HepG2 (cell line): ENCODE results near the gene TCF7L2. TPM values are rescaled to one million over a fixed set of nuclear protein-coding genes. Genes with fewer than 3 reads are reported as not detected.

ENCODE experiments used
- ATAC-seq: fragments of 200-7000 bp; cut with Tn5 transposase; 3 replicates; pipeline ENCODE4 v1.9.1; 2020; ENCODE audit warnings: mild to moderate bottlenecking, moderate library complexity
- BruUV-seq: library from RNA; stranded (reverse); fragments of 400-500 nt; replicated peaks from 2 replicates; lab custom pipeline; 2021; lab: Mats Ljungman, UMichigan
- CTCF ChIA-PET: fragments of 300-600 bp; formaldehyde crosslinking; extraction: SDS; loops from one replicate; lab custom pipeline; 2021; ENCODE audit warnings: low total read pairs, inconsistent platforms, low intra/inter-chr PET ratio; lab: Yijun Ruan, JAX
- POLR2A ChIA-PET: fragments of 350-600 bp; sonication (Branson Sonifier 250); formaldehyde crosslinking; loops from one replicate; lab custom pipeline; 2020; ENCODE audit warnings: antibody characterized with exemption, inconsistent platforms; lab: Yijun Ruan, JAX
- DNase-seq: peaks from one replicate; pipeline ENCODE4 v3.0.0-alpha.2; 2015; ENCODE audit warnings: low spot score
- FAIRE-seq: peaks from 3 replicates; lab custom pipeline; 2011; peaks lifted over from hg19 to GRCh38; lab: Jason Lieb, UNC
- H2AFZ ChIP-seq: one replicate; pipeline ENCODE4 v1.6.1; 2011; ENCODE audit warnings: low read length, inconsistent platforms
- H3K27ac ChIP-seq: fragments of 300-600 bp; 3 replicates; pipeline ENCODE4 v1.8.0; 2011; ENCODE audit warnings: mixed run types, mild to moderate bottlenecking, mixed read lengths, low read length, inconsistent platforms; ENCODE audit not compliant: insufficient read depth; ENCODE audit errors: extremely low read length
- H3K27me3 ChIP-seq, 2 experiments: fragments of 200-600 bp in 1 of 2; 2 replicates in 1 of 2; 3 replicates in 1 of 2; pipeline versions ENCODE4 v1.6.0 to v1.8.0; 2011; ENCODE audit warnings: low read length in 2 of 2, mild to moderate bottlenecking in 2 of 2, moderate library complexity in 2 of 2, inconsistent platforms in 1 of 2; ENCODE audit not compliant: insufficient read depth in 2 of 2, control insufficient read depth in 1 of 2
- H3K36me3 ChIP-seq, 2 experiments: fragments of 200-600 bp in 1 of 2; replicated peaks in 1 of 2; 2 replicates in 1 of 2; 3 replicates in 1 of 2; pipeline versions ENCODE4 v1.5.1 to v1.8.0; 2011; ENCODE audit warnings: low read length in 2 of 2, inconsistent platforms in 1 of 2; ENCODE audit not compliant: insufficient read depth in 2 of 2, control insufficient read depth in 1 of 2
- H3K4me1 ChIP-seq: 2 replicates; pipeline ENCODE4 v1.5.1; 2012; ENCODE audit warnings: low read length, inconsistent platforms; ENCODE audit not compliant: insufficient read depth
- H3K4me2 ChIP-seq: 2 replicates; pipeline ENCODE4 v1.6.0; 2011; ENCODE audit warnings: low read depth, low read length, inconsistent platforms
- H3K4me3 ChIP-seq, 3 experiments: fragments of 200-600 bp in 1 of 3; sonication (generic), shearing (Covaris generic) in 1 of 3; replicated peaks in 1 of 3; 2 replicates each; pipeline ENCODE4 v1.5.1; 2011 to 2016; ENCODE audit warnings: low read length in 3 of 3, inconsistent platforms in 2 of 3, low read depth in 2 of 3, mild to moderate bottlenecking in 2 of 3, control low read depth in 1 of 3, mixed read lengths in 1 of 3; ENCODE audit not compliant: insufficient read depth in 1 of 3
- H3K79me2 ChIP-seq: one replicate; pipeline ENCODE4 v1.6.1; 2011; ENCODE audit warnings: low read length, inconsistent platforms; ENCODE audit not compliant: insufficient read depth
- H3K9ac ChIP-seq: 2 replicates; pipeline ENCODE4 v1.6.0; 2011; ENCODE audit warnings: mild to moderate bottlenecking, low read depth, low read length, inconsistent platforms; ENCODE audit not compliant: insufficient read depth
- H3K9me3 ChIP-seq: 2 replicates; pipeline ENCODE4 v1.5.1; 2012; ENCODE audit warnings: mild to moderate bottlenecking, low read length
- H4K20me1 ChIP-seq: 2 replicates; pipeline ENCODE4 v1.6.0; 2011; ENCODE audit warnings: inconsistent platforms, mild to moderate bottlenecking, low read length, moderate library complexity; ENCODE audit not compliant: insufficient read depth
- AGO2 ChIP-seq: fragments of 200-400 bp; formaldehyde crosslinking; optimal IDR thresholded peaks from 2 replicates; pipeline ENCODE3; 2017; ENCODE audit warnings: mild to moderate bottlenecking, low read depth, low read length, moderate library complexity
- ATF1 ChIP-seq: IDR thresholded peaks from 2 replicates; pipeline ENCODE4 v1.6.1; 2016; ENCODE audit warnings: mild to moderate bottlenecking, control low read depth
- HNRNPH1 ChIP-seq: fragments of 200-400 bp; formaldehyde crosslinking; optimal IDR thresholded peaks from 2 replicates; pipeline ENCODE3; 2017; ENCODE audit warnings: mild to moderate bottlenecking, low read depth, low read length
- PHB2 ChIP-seq: fragments of 450-650 bp; IDR thresholded peaks from 2 replicates; pipeline ENCODE4 v1.6.1; 2018; ENCODE audit not compliant: partially characterized antibody
- RBM22 ChIP-seq: fragments of 200-400 bp; formaldehyde crosslinking; optimal IDR thresholded peaks from 2 replicates; pipeline ENCODE3; 2017; ENCODE audit warnings: mild to moderate bottlenecking, low read length, moderate library complexity
- WGBS: methylation state at CpG from one replicate; pipeline ENCODE4 v1.1.6; 2017; ENCODE audit warnings: low lambda C conversion rate; 5-methylcytosine and 5-hydroxymethylcytosine counted together
- in situ Hi-C: cut with HindIII; loops from 2 replicates; pipeline ENCODE4 v1.10.0; 2017; ENCODE audit warnings: low pct_unique_long_range_greater_than_20kb; ENCODE audit not compliant: extremely low pct_ligation_motif_present
- intact Hi-C: fragments of 100-400 bp; cut with micrococcal nuclease; formaldehyde crosslinking; loops from one replicate; pipeline ENCODE4 v1.10.0; 2022; ENCODE audit not compliant: unreplicated experiment
- polyA plus RNA-seq, 8 experiments: library from polyadenylated mRNA; depleted of rRNA in 3 of 8; stranded (reverse) in 7 of 8; unstranded in 1 of 8; fragments of >200 nt; fragmentation: Illumina TruSeq in 4 of 8; extraction: Trizol in 4 of 8; gene quantifications; 2 replicates each; pipeline versions ENCODE4 v1.2.1 to v1.2.3, GENCODE V29; 2011 to 2016; ENCODE audit warnings: low read depth in 4 of 8, missing spikeins in 1 of 8, mixed read lengths in 1 of 8; ENCODE audit not compliant: insufficient read depth in 1 of 8
- total RNA-seq, 5 experiments: library from RNA; depleted of rRNA; stranded (reverse); fragments of >200 nt; fragmentation: Illumina TruSeq; extraction: Trizol; gene quantifications; 2 replicates each; pipeline ENCODE4 v1.2.3, GENCODE V29; 2016; ENCODE audit warnings: low read depth in 1 of 5
- TF ChIP-seq, protein P1 (sequence below): sonication (generic); formaldehyde crosslinking; IDR thresholded peaks from 2 replicates; pipeline ENCODE4 v1.4.0; 2020; ENCODE audit warnings: missing genetic modification reagents
- TF ChIP-seq, protein P2 (sequence below): sonication (generic); formaldehyde crosslinking; IDR thresholded peaks from 2 replicates; pipeline ENCODE4 v1.4.0; 2020; ENCODE audit warnings: missing genetic modification reagents
- TF ChIP-seq, protein P3 (sequence below): sonication (generic); formaldehyde crosslinking; IDR thresholded peaks from 2 replicates; pipeline ENCODE4 v1.8.1; 2023; ENCODE audit warnings: mild to moderate bottlenecking, missing genetic modification reagents

TCF7L2 gene
- total and polyA plus RNA-seq, 2 of the 13 experiments (the other 11 are each of a cell fraction or from before 2014, with no cell fraction given): 3.9 to 13.7 TPM

DNA sequence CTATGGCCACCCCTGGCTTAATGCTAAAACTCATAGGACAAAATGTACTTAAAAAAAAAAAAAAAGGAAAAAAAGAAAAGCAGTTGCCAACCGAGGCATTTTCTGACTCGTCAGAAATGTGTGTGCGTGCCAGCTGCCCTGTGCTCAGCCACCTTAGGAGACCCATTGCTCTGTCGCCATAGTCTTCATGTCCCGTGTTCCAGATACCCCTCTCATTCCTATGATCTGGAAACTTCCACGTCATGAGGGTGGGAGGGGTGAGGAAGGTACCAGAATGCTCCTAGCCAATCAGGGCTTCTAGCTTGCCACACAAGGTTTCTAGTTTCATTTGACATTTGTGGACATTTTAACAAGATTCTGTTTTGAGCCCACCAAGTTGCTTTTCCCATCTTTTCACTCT lies 212.9 kb downstream of the TCF7L2 start:
- Histone ChIP-seq H4K20me1 (peaks cover 3% of the 10 kb centered on the region; the same call in 1 of the 2 replicates), H3K36me3 (peaks cover 26 to 75% of the 10 kb centered on the region in 2 experiments), H3K4me2 (no peak overlapping the region), H3K79me2 (no peaks in the 10 kb centered on the region), H3K9ac (no peak overlapping the region), H2AFZ (no peak overlapping the region), H3K27ac (no peak overlapping the region), H3K4me1 (no peaks in the 10 kb centered on the region), H3K9me3 (no peaks in the 10 kb centered on the region), H3K4me3 (no peak overlapping the region)
- intact Hi-C loops: no loop called here
- ATAC-seq (no peak), FAIRE-seq (no peak), DNase-seq (no peak)
- POLR2A ChIA-PET: no interaction called here
- no TSS peak for BruUV-seq
- WGBS: 95% methylated on average over 6 of the region's 6 CpGs
- CTCF ChIA-PET: no interaction called here
- TF ChIP-seq PHB2 (no peak), RBM22 (peak; percentile 66)
- TF ChIP-seq, all 625 proteins: peak for 1
- H3K27me3 ChIP-seq: no peaks in the 10 kb centered on the region
- in situ Hi-C loops: no loop called here

DNA sequence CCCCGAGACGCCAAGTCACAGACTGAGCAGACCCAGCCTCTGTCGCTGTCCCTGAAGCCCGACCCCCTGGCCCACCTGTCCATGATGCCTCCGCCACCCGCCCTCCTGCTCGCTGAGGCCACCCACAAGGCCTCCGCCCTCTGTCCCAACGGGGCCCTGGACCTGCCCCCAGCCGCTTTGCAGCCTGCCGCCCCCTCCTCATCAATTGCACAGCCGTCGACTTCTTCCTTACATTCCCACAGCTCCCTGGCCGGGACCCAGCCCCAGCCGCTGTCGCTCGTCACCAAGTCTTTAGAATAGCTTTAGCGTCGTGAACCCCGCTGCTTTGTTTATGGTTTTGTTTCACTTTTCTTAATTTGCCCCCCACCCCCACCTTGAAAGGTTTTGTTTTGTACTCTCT lies 215.6 kb downstream of the TCF7L2 start:
- Histone ChIP-seq H3K4me3 (no peak overlapping the region), H3K9me3 (no peaks in the 10 kb centered on the region), H3K27ac (no peak overlapping the region), H3K36me3 (peaks cover 22 to 58% of the 10 kb centered on the region in 2 experiments), H3K79me2 (no peaks in the 10 kb centered on the region), H3K4me2 (no peak overlapping the region), H4K20me1 (peaks cover 3% of the 10 kb centered on the region; the same call in 1 of the 2 replicates)
- intact Hi-C loops: no loop called here
- WGBS: 97% methylated on average over 20 of the region's 20 CpGs
- CTCF ChIA-PET: no interaction called here
- BruUV-seq: no TSS peak
- DNase-seq (no peak), FAIRE-seq (no peak)
- TF ChIP-seq HNRNPH1 (no peak), ATF1 (no peak), AGO2 (peak; percentile 61)
- TF ChIP-seq, protein P1, sequence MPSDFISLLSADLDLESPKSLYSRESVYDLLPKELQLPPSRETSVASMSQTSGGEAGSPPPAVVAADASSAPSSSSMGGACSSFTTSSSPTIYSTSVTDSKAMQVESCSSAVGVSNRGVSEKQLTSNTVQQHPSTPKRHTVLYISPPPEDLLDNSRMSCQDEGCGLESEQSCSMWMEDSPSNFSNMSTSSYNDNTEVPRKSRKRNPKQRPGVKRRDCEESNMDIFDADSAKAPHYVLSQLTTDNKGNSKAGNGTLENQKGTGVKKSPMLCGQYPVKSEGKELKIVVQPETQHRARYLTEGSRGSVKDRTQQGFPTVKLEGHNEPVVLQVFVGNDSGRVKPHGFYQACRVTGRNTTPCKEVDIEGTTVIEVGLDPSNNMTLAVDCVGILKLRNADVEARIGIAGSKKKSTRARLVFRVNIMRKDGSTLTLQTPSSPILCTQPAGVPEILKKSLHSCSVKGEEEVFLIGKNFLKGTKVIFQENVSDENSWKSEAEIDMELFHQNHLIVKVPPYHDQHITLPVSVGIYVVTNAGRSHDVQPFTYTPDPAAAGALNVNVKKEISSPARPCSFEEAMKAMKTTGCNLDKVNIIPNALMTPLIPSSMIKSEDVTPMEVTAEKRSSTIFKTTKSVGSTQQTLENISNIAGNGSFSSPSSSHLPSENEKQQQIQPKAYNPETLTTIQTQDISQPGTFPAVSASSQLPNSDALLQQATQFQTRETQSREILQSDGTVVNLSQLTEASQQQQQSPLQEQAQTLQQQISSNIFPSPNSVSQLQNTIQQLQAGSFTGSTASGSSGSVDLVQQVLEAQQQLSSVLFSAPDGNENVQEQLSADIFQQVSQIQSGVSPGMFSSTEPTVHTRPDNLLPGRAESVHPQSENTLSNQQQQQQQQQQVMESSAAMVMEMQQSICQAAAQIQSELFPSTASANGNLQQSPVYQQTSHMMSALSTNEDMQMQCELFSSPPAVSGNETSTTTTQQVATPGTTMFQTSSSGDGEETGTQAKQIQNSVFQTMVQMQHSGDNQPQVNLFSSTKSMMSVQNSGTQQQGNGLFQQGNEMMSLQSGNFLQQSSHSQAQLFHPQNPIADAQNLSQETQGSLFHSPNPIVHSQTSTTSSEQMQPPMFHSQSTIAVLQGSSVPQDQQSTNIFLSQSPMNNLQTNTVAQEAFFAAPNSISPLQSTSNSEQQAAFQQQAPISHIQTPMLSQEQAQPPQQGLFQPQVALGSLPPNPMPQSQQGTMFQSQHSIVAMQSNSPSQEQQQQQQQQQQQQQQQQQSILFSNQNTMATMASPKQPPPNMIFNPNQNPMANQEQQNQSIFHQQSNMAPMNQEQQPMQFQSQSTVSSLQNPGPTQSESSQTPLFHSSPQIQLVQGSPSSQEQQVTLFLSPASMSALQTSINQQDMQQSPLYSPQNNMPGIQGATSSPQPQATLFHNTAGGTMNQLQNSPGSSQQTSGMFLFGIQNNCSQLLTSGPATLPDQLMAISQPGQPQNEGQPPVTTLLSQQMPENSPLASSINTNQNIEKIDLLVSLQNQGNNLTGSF: no peak
- TF ChIP-seq, protein P2, sequence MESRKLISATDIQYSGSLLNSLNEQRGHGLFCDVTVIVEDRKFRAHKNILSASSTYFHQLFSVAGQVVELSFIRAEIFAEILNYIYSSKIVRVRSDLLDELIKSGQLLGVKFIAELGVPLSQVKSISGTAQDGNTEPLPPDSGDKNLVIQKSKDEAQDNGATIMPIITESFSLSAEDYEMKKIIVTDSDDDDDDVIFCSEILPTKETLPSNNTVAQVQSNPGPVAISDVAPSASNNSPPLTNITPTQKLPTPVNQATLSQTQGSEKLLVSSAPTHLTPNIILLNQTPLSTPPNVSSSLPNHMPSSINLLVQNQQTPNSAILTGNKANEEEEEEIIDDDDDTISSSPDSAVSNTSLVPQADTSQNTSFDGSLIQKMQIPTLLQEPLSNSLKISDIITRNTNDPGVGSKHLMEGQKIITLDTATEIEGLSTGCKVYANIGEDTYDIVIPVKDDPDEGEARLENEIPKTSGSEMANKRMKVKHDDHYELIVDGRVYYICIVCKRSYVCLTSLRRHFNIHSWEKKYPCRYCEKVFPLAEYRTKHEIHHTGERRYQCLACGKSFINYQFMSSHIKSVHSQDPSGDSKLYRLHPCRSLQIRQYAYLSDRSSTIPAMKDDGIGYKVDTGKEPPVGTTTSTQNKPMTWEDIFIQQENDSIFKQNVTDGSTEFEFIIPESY (CRISPR knock-in tag): no peak
- TF ChIP-seq, protein P3, sequence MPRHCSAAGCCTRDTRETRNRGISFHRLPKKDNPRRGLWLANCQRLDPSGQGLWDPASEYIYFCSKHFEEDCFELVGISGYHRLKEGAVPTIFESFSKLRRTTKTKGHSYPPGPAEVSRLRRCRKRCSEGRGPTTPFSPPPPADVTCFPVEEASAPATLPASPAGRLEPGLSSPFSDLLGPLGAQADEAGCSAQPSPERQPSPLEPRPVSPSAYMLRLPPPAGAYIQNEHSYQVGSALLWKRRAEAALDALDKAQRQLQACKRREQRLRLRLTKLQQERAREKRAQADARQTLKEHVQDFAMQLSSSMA: no peak
- TF ChIP-seq, all 625 proteins: peak for 1
- Histone ChIP-seq H3K4me1 (no peaks in the 10 kb centered on the region), H2AFZ (no peak overlapping the region), H3K27me3 (no peaks in the 10 kb centered on the region), H3K9ac (no peak overlapping the region)
- POLR2A ChIA-PET: no interaction called here
- no peak for ATAC-seq
- in situ Hi-C loops: no loop called here
